GM18526 (cell line): ENCODE data around the gene SLC9A9.

Experiments
- POLR2A ChIP-seq: IDR thresholded peaks from 3 replicates; pipeline ENCODE4 v1.6.1; 2011; ENCODE audit not compliant: insufficient read length; ENCODE audit errors: extremely low read depth

SLC9A9 gene

DNA sequence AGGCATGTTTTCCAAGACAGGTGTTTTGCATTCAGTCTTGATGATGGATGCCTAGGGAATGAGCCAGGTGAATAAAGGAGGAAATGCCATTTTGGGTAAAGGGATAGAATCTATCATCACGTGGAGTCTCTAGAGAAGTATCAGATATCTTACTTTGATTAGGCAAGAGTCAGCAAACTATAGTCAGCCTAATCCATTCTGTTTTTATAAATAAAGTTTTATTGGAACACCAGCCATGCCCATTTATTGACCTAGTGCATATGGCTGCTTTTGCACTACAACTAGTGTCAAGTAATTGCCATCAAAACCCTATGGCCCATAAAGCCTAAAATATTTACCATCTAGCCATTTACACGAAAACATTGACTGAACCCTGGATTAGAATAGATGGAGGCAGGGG, 231.2 kb downstream of the SLC9A9 start:
- no peak for TF ChIP-seq POLR2A

DNA sequence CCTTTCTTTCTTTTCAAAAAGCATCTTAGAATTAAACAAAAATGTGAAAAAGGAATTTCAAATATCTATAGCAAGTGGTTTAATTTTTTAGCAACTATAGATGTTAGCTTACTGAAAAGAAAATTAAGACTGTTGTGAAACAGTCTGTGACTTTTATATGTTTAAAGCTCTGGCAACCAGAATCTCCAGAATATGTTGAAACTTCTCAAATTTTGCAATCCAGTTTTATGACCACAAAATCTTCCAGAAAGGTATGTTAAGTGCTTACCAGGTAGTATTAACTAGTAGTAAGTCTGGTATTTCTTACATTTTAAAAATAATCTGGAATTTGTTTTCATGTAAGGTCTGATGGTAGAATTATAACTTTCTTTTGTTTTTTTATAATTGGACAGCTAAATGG, 235.0 kb downstream of the SLC9A9 start:
- no peak for TF ChIP-seq POLR2A

DNA sequence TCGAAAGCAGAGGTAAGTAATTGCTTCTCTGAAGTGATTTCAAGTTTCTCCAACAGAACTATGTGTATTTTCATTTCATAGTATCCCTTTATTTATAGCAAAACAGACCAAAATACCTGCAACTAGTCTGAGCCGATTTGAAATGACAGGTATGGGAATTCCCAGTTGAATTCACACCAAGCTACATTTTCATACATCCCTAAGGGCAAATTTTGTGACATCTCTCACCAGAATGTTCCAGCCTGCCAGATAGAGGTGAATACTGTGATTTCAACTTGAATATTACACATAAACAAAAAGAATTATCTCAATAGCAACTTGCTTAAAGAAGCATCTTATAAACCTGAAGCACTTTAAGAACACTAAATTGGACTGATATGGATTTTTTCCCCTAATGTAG, 235.7 kb downstream of the SLC9A9 start:
- TF ChIP-seq POLR2A, result no peak

GRCh38 chr3:143608966-143609365, 239.3 kb downstream of the SLC9A9 start:
- TF ChIP-seq POLR2A, result no peak

- no peak for TF ChIP-seq POLR2A
Measured at GRCh38 chr3:143605233-143605950, 242.9 kb downstream of the SLC9A9 start.

DNA sequence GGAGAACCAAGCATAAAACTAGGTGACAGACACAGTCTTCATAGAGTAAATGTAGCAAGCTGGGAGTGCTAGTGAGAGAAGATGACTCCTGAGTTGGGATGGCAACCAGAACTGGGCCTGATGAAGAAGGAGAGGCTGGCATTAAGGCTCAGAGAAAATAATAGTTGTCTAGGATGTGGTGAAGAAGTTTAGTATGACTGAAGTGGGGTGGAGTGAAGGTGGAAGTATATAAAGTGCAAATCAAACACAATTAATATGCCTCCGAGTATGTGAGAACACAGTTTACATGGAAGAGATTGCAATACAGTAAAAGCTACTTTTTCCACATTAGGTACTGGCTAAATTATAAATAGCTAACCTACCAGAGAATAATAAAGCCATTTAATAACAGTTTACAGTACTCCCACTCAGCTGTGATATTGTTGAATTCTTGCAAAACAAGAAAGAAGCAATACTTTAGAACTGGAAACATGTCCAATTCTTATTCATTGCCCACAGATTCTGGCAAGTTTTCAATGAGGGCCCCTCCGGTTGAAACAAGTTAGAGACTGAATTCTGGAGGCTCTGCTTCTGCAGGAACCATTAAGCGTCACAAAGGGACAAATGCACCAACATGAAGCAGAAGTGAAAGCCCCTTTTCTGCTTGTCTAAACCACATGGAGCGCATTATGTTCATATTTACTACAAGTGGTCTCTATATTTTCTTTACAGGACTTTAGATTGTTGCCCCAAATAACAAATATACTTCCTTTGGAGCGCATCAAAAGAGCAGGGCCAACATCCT, 243.7 kb downstream of the SLC9A9 start:
- TF ChIP-seq POLR2A, result no peak

GRCh38 chr3:143603774-143604173, 244.5 kb downstream of the SLC9A9 start:
- TF ChIP-seq POLR2A, result no peak

DNA sequence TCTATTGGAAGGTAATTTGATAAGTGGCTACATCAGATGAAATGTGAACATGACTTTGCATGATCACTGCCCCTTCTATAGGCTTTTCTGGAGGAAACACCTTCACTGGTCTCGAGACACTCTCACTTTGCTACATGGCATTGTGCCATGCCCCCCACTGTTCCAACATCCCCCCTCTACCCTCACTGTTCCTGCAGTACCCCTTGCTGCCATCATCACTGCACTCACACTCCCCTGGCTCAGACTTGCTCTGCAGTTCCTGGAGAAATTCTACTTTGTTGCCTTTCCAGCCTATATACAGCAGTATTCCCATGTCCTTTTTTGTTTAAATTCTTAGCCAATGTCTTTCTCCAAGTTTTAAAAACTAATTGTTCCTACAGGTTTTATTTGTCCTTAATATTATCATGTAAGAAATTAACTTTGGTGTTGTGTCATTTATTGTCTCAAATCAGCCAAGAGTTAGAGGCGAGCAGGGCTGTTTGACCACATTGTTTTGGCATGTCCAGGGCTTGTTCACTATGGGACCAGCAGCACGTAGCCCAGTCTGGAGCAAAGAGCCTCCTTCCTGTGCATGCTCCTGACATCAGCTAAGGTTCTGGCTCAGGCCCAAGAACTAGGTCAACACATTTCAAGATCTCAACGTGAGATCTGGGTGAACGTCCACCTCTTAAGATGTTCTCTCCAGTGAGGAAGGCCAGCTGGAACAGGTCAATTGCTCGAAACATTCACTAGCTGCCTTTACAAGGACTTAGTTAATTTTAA, 246.4 kb downstream of the SLC9A9 start:
- no peak for TF ChIP-seq POLR2A

DNA sequence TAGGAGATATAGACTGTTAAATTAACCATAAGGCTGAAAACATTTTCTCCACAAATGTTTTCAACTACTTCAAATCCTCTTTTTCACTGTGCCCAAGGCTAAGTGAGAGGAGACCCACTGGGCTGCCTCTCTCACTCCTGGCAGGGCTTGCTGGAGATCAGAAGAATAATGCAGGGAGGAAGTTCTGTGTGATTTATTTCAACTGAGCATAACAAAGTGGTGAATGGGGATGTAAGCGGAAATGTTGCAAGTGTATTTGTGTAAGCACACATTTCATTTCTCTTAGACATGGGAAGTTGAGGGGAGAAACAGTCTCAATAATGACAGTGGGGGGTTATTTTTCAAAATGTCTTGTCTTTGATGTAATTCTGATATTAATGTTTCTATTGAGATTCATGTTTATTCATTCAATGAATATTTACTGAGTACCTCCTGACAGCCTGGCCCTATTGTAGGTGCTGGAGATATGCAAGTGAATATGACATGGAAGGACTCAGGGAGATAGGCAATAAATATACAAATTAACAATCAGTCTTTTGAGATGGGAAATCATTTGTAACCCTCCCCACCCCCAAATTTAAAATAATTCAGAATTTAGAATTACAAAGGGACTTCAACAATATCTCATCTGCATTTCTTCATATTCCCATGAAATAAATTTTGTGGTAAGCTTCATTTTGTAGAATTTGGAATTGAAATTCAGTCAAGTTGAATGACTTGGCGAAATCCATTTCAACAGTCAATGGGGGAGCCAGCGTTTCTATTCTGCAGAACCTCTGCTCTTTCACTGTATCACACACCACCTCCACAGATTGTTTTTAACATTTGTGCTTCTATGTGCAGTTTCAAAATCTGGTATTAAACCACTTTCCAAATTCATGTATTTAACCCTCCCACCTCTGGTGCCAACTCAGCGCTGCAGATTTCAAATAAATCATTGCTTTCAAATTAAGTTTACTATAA, 247.2 kb downstream of the SLC9A9 start:
- no peak for TF ChIP-seq POLR2A

DNA sequence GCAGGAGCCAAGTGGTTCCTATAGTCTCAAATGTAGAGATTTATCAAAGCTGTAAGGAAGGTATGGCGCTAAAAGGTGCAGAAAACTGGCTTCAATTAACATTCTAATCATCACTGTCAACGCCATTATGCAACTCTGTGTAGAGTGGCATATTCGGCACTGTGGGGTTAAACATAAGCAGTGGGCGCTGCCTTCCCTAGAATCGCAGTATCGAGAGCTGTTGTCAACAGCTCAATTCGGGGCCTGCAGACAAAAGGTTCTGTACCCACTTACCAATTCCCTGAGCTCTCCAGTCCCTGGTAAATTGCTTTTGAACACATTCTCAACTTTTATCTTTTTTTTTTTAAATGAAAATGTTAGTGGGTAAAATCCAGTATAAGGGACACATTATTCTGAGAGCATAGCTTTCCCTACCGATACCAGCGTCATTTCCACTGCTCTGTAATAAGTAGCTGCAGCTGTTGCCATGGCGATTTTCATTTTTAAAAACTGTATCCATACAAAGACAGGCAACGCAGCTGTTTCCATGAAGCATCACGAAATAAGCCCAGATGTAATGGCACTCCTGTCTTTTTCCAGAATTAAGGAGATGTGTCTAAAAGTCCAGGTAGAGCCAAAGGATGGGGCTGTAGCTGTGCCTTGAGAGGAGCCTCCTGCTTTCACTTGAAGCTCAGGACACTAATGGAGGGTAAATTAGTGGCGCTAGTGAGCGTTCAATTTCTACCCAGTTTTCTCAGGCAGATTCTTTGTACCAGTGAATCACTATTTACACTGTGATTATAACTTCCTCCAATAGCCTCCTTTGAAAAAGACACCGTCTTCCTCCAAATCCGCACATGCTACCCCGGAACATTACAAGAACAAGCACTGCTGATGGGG, 250.3 kb downstream of the SLC9A9 start:
- no peak for TF ChIP-seq POLR2A

- TF ChIP-seq POLR2A, result no peak
Measured at GRCh38 chr3:143596957-143597642, 251.2 kb downstream of the SLC9A9 start.

GRCh38 chr3:143595456-143596077, 252.7 kb downstream of the SLC9A9 start:
- TF ChIP-seq POLR2A, result no peak

DNA sequence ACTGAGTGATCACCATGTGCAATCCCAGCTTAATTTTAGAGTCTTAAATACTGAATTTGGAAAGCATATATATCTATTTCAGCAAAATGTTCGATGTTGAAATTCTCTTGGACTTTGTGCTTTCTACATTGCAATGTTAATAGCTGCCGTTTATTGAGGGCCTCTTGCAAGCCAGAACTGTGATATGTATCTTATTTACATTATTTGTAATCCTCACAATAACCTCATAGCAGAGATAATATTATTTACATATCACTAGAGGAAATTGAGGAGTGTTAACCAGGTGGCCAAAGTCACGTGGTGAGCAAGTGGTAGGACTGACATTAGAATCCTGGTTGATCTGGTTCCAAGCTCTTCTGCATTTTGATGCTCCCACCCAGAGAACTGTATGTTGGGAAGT, 254.1 kb downstream of the SLC9A9 start:
- no peak for TF ChIP-seq POLR2A

DNA sequence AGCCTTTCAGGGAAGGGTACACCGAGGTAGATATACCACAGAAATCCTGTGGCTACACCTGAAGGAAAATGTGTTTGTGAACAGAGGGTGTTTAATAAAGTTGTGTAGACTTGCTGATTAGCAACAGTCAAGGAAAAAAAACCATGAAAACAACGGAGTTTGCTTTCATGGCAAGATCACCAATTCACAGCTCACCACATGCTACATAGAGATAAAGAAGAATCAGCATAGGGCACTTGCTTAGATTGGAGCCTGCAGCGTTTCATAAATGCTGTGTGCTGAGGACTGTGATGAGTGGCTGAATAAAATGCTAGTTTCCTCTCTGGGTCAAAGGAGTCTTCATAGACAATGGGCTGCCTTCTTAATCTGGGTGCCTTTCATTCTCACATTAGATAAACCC, 257.6 kb downstream of the SLC9A9 start:
- TF ChIP-seq POLR2A, result no peak
